Loucy (cell line): ENCODE data around the gene SNX5.

Source experiments
- H2AFZ ChIP-seq: fragments of 200-600 bp; sonication (generic); 2 replicates; pipeline ENCODE4 v1.6.0; 2016; ENCODE audit warnings: antibody characterized with exemption, mild to moderate bottlenecking, low read length, moderate library complexity
- H3F3A ChIP-seq: fragments of 200-600 bp; 2 replicates; pipeline ENCODE4 v1.6.0; 2016; ENCODE audit warnings: antibody characterized with exemption, low read depth, mild to moderate bottlenecking
- H3K27me3 ChIP-seq: fragments of 200-600 bp; sonication (generic); 2 replicates; pipeline ENCODE4 v1.6.1; 2014; ENCODE audit warnings: low read length, mild to moderate bottlenecking; ENCODE audit not compliant: insufficient read depth, poor library complexity, severe bottlenecking
- H3K36me3 ChIP-seq: fragments of 200-600 bp; sonication (generic); 2 replicates; pipeline ENCODE4 v1.6.1; 2016; ENCODE audit warnings: low read length; ENCODE audit not compliant: insufficient read depth
- H3K4me1 ChIP-seq: fragments of 200-600 bp; sonication (generic); 2 replicates; pipeline ENCODE4 v1.5.1; 2014; ENCODE audit warnings: low read length, mild to moderate bottlenecking; ENCODE audit not compliant: insufficient read depth, poor library complexity, severe bottlenecking
- H3K4me2 ChIP-seq: fragments of 200-600 bp; sonication (generic); 2 replicates; pipeline ENCODE4 v1.6.0; 2014; ENCODE audit warnings: antibody characterized with exemption, low read length, low read depth, mild to moderate bottlenecking; ENCODE audit not compliant: poor library complexity, severe bottlenecking
- H3K4me3 ChIP-seq: fragments of 200-600 bp; sonication (generic); 2 replicates; pipeline ENCODE4 v1.5.1; 2014; ENCODE audit warnings: low read length, mild to moderate bottlenecking, mixed read lengths; ENCODE audit not compliant: poor library complexity, severe bottlenecking
- H3K79me2 ChIP-seq: fragments of 200-600 bp; sonication (generic); 2 replicates; pipeline ENCODE4 v1.6.1; 2014; ENCODE audit warnings: low read length; ENCODE audit not compliant: insufficient read depth
- H3K9ac ChIP-seq: fragments of 200-600 bp; sonication (generic); 2 replicates; pipeline ENCODE4 v1.6.0; 2014; ENCODE audit warnings: mild to moderate bottlenecking, low read depth, low read length, moderate library complexity; ENCODE audit not compliant: poor library complexity, severe bottlenecking
- H3K9me2 ChIP-seq: fragments of 200-600 bp; sonication (generic); replicated peaks from 2 replicates; pipeline ENCODE4 v1.6.1; 2016; ENCODE audit warnings: low read depth, low read length, mixed read lengths
- H3K9me3 ChIP-seq: fragments of 200-600 bp; sonication (generic); 2 replicates; pipeline ENCODE4 v1.6.1; 2014; ENCODE audit warnings: mild to moderate bottlenecking, antibody characterized with exemption, low read length, low read depth; ENCODE audit not compliant: insufficient read depth
- H4K20me1 ChIP-seq: fragments of 200-600 bp; sonication (generic); 2 replicates; pipeline ENCODE4 v1.6.0; 2014; ENCODE audit warnings: antibody characterized with exemption, low read length, mild to moderate bottlenecking; ENCODE audit not compliant: insufficient read depth, poor library complexity, severe bottlenecking
- CTCF ChIP-seq: fragments of 200-600 bp; sonication (generic); conservative IDR thresholded peaks from 2 replicates; pipeline ENCODE4 v1.5.1; 2014; ENCODE audit warnings: mild to moderate bottlenecking, antibody characterized with exemption, low read length
- EZH2phosphoT487 ChIP-seq: fragments of 200-600 bp; IDR thresholded peaks from 2 replicates; pipeline ENCODE4 v1.6.1; 2018; ENCODE audit warnings: antibody characterized with exemption, mild to moderate bottlenecking, moderate library complexity, borderline replicate concordance

The SNX5 gene

GRCh38 chr20:17919149-17919548 lies 49.4 kb downstream of the SNX5 start:
- Histone ChIP-seq H3K9me3 (no peaks in the 10 kb centered on the region), H3K27me3 (no peaks in the 10 kb centered on the region)
- no peak for TF ChIP-seq CTCF
- no peak for TF ChIP-seq EZH2phosphoT487

GRCh38 chr20:17917832-17918618 lies 50.6 kb downstream of the SNX5 start:
- H3K4me3 ChIP-seq: no peak overlapping the region
- no peak overlapping the region for H2AFZ ChIP-seq
- H3K9ac ChIP-seq: no peak overlapping the region
- H3K9me3 ChIP-seq: no peaks in the 10 kb centered on the region
- no peaks in the 10 kb centered on the region for H4K20me1 ChIP-seq
- H3K79me2 ChIP-seq: no peaks in the 10 kb centered on the region
- no peaks in the 10 kb centered on the region for H3K36me3 ChIP-seq
- H3F3A ChIP-seq: no peaks in the 10 kb centered on the region
- H3K4me2 ChIP-seq: no peak overlapping the region
- H3K27me3 ChIP-seq: no peaks in the 10 kb centered on the region
- no peaks in the 10 kb centered on the region for H3K9me2 ChIP-seq
- H3K4me1 ChIP-seq: peaks cover 5% of the 10 kb centered on the region
- TF ChIP-seq CTCF (no peak), EZH2phosphoT487 (no peak)

More at GRCh38 chr20:17919149-17919548, 49.4 kb downstream of the SNX5 start:
- H4K20me1 ChIP-seq: no peaks in the 10 kb centered on the region
- no peaks in the 10 kb centered on the region for H3K36me3 ChIP-seq
- no peak overlapping the region for H2AFZ ChIP-seq
- H3K4me2 ChIP-seq: no peak overlapping the region
- H3K79me2 ChIP-seq: no peaks in the 10 kb centered on the region
- no peak overlapping the region for H3K9ac ChIP-seq
- H3K9me2 ChIP-seq: no peaks in the 10 kb centered on the region
- no peaks in the 10 kb centered on the region for H3F3A ChIP-seq
- H3K4me1 ChIP-seq: peaks cover 5% of the 10 kb centered on the region
- no peak overlapping the region for H3K4me3 ChIP-seq

GRCh38 chr20:17916433-17916891 lies 52.1 kb downstream of the SNX5 start:
- peak overlapping the region; percentile 26 for H3K4me2 ChIP-seq
- H4K20me1 ChIP-seq: no peaks in the 10 kb centered on the region
- no peaks in the 10 kb centered on the region for H3K79me2 ChIP-seq
- no peaks in the 10 kb centered on the region for H3K9me2 ChIP-seq
- H3F3A ChIP-seq: no peaks in the 10 kb centered on the region
- H3K4me1 ChIP-seq: peaks cover 5% of the 10 kb centered on the region
- no peaks in the 10 kb centered on the region for H3K36me3 ChIP-seq
- no peaks in the 10 kb centered on the region for H3K9me3 ChIP-seq
- no peak overlapping the region for H2AFZ ChIP-seq
- no peak overlapping the region for H3K4me3 ChIP-seq
- no peak overlapping the region for H3K9ac ChIP-seq
- TF ChIP-seq EZH2phosphoT487 (no peak), CTCF (no peak)
- H3K27me3 ChIP-seq: no peaks in the 10 kb centered on the region
